HG02970 (cell line): ENCODE measurements around the gene E2F4.

Experiments
- ATAC-seq: cut with Tn5 transposase; IDR thresholded peaks from one replicate; pipeline ENCODE4 v1.9.1; 2021; ENCODE audit warnings: mild to moderate bottlenecking, moderate library complexity, moderate number of reproducible peaks; ENCODE audit not compliant: unreplicated experiment, low FRiP score

E2F4 gene

GRCh38 chr16:67230809-67231660, 39.1 kb downstream of the E2F4 start:
- ATAC-seq, result no peak

DNA sequence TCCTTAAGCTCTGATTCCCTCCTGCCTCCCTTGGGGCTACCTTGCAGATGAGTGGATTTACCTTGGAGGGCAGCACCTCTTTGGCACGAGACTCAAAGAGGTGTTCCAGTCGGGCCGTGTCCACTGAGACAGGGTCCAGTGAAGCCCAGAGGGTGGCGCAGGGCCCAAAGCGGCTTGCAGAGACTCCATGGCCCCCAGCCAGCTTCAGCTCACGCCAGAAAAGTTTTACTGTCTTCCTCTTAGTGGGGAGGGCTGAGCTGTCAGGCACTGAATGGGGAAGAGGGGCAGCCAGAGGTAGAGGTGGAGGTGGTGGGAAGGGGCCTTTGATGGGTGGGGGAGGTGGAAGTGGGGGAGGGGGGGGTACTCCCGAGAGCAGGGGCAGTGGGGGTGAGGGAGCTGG, 41.6 kb downstream of the E2F4 start:
- ATAC-seq, result no peak

DNA sequence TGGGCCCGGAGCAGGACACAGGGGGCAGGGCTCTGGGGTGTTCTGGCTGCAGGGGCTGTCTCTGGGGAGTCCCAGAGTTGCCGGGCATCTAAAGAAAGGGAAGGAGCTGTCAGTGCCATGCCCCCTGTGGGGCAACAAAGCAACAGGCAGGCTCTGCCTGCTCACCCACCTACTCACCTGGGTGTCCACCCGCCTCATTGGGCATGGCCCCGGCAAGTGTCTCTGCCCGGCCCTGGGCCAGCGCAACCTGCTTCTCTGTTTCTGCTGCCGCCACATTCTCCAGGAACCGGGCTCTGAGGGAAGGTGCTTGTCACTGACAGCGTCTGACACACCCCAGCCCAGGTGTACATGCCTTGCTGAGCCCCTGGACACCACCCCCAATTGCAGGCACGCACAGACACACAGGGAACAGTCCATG, 42.2 kb downstream of the E2F4 start:
- no peak for ATAC-seq

- ATAC-seq, result no peak
These were observed 44.0 kb downstream of the E2F4 start for GRCh38 chr16:67235816-67236562.

DNA sequence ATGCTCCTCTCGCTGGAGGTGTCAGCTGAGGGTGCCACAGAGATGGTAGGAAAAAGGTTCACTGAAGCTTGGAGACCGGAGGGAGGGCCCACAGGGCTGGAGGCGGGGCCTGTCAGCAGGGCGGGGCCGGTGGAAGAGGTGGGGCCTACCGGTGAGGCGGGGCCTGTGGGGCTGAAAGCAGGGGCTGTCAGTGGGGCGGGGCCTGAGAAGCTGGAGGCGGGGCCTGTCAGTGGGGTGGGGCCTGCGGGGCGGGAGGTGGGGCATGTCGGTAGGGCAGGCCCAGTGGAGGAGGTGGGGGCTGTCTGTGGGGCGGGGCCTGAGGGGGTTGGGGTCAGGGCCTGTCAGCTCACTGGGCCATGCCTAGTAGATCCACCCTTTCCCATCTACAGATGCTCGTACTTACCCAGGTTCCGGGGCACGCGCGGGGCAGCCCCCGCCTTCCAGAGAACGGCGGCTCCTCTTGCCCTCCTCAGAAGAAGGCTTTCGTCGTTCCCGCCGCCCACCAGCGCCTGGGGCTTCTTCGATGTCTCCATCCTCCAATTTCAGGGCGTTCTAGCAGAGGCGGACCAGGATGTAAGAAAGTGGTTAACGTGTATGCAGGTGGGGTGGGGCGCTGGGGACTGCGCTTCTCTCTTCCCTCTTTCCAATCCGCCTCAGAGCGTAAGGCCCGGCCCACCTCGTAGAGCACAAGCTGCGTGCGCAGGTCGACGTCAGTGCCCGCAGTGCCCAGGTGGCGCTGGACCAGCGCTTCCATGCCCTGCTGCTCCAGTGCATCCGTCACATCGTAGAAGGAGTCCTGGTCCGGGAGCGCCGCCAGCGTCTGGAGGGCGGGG, 44.8 kb downstream of the E2F4 start:
- ATAC-seq, result no peak

GRCh38 chr16:67237396-67238277, 45.7 kb downstream of the E2F4 start:
- no peak for ATAC-seq

GRCh38 chr16:67238278-67238575, 46.3 kb downstream of the E2F4 start:
- no peak for ATAC-seq

DNA sequence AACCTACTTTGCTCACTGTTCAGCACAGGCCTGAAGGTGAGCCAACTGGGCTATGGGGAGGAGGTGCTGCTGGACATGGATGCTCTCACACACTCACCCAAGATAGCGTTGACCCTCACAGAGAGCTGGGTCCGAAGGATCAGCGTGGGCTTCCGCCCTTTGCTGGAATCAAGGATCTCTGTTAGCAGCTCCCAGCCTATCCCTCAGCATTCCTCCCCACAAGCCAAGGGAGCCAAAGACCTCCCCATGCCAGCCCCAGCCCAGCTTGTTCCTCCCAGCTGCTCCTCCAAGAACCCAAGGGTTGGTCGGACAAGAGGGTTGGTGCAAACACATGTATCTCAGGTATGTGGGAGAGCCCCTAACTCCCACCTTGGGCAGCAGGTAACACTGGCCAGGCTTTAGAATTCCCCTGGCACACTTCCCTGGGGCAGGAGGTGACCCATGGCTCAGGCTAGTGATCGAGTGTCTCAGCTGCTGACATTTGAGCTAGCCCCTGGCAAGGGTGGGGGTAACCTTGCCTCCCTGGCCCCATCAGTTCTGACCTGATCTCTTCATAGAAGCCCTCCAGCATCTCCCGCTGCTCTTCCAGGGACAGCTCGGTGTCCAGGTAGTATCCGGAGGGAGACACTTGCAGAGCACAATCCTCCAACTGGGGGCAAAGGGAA, 47.0 kb downstream of the E2F4 start:
- ATAC-seq, result no peak

GRCh38 chr16:67240506-67240905, 48.6 kb downstream of the E2F4 start:
- ATAC-seq, result no peak

- no peak for ATAC-seq
These were observed 49.3 kb downstream of the E2F4 start for GRCh38 chr16:67241008-67241900.

DNA sequence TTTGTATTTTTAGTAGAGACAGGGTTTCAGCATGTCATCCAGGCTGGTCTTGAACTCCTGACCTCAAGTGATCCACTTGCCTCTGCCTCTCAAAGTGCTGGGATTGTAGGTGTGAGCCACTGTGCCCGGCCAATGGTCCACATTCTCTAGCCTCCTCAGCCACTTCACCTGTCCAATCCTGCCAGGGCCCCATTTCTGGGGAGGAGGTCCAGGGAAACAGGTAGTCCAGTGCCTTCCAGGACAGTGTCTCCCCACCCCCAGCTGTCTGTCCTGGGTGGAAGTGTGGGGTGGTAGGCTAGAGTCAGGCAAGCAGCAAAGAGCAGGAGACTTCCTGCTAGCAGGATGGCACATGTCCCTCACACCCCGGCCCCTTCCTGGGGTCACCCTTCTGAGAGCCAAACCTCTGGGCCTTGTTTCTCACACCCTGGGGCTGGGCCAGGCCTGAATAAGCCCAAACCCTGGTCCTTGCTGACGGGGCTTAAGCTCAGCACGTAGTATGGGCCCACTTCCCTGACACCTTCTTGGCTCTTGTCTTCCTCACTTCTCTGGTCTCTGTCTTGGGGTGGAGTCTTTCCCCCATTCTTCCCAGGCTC, 50.3 kb downstream of the E2F4 start:
- no peak for ATAC-seq

- ATAC-seq, result no peak
These were observed 51.5 kb downstream of the E2F4 start for GRCh38 chr16:67243481-67243880.

- peak; percentile 36 for ATAC-seq
These were observed 52.6 kb downstream of the E2F4 start for GRCh38 chr16:67244387-67245185.

GRCh38 chr16:67245186-67245585, 53.2 kb downstream of the E2F4 start:
- no peak for ATAC-seq

- ATAC-seq, result no peak
These were observed 53.7 kb downstream of the E2F4 start for GRCh38 chr16:67245674-67246080.

DNA sequence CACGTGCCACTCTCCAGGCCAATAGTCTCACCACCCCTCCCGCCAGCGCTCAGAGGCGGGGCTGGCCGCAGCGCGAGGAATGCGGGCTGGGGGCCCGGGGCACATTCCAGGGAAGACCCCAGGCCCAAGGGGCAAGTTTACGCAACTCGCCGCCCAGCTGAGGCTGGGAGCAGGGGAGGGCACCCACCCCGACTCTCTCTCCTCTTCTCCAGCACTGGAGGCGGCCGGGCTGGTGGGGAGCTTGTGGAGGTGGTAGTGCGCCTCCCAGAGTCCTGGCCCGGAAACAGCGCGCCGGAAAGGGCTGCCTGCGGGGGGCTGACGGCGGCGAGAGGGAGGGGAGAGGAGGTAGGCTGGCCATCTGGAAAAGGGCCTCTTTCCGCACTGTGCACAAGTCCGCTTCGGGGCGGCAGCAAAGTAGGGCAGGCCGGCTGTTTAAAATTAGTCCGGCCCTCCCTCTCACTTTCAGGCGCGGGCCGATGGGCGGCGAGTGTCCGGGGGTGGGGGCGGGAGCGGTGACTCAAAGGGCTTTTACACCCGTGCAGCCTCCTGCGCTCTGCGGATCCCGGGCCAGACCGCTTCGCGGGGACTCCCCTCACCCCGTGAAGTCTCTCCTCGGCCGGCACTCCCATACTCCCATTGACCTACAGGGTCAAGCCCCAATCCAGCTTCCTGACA, 54.3 kb downstream of the E2F4 start:
- ATAC-seq, result no peak

- no peak for ATAC-seq
These were observed 54.8 kb downstream of the E2F4 start for GRCh38 chr16:67246756-67247191.
